Thyroid gland (tissue), 4 donors: ENCODE measurements around the gene RLF.

Experiments used
- CTCF ChIP-seq, 6 experiments: fragments of 200-600 bp in 3 of 6; fragments of 450-650 bp in 3 of 6; sonication (generic) in 3 of 6; IDR thresholded peaks; one replicate each; pipeline ENCODE4 v1.5.1; 2016 to 2019; ENCODE audit warnings: antibody characterized with exemption in 6 of 6, mild to moderate bottlenecking in 2 of 6, inconsistent platforms in 1 of 6, moderate library complexity in 1 of 6
- POLR2A ChIP-seq, 2 donors: fragments of 450-650 bp; IDR thresholded peaks; one replicate each; pipeline ENCODE4 v1.6.1; 2017; ENCODE audit warnings: antibody characterized with exemption in 2 of 2, mild to moderate bottlenecking in 2 of 2, moderate library complexity in 1 of 2

GRCh38 chr1:40185951-40186864, 25.0 kb downstream of the RLF start:
- TF ChIP-seq POLR2A (IDR thresholded peaks at IDR 0.05) (no peak), CTCF (IDR thresholded peaks at IDR 0.05) (no peak)
